Measurements from ENCODE around the gene ACD.

GRCh38 chr16:67641779-67642708 is 18.0 kb downstream of the ACD start:
- TF ChIP-seq REST (tag by site-specific recombination; IDR thresholded peaks at IDR 0.05) (no peak), ZNF274 (IDR thresholded peaks at IDR 0.05; ENCODE audit: low read length) (no peak), ZNF274 (tag by site-specific recombination; IDR thresholded peaks at IDR 0.05; ENCODE audit: borderline replicate concordance) (no peak), CTCF (tag by site-specific recombination; IDR thresholded peaks at IDR 0.05) (no peak), ZNF692 (tag by site-specific recombination; IDR thresholded peaks at IDR 0.05) (no peak), ZBTB17 (tag by site-specific recombination; IDR thresholded peaks at IDR 0.05) (no peak), TCF7L2 (IDR thresholded peaks at IDR 0.05; ENCODE audit: borderline replicate concordance, low read depth, low read length) (no peak), ZFP41 (tag by site-specific recombination; IDR thresholded peaks at IDR 0.05; ENCODE audit: borderline replicate concordance) (no peak), ZNF704 (tag by site-specific recombination; IDR thresholded peaks at IDR 0.05) (no peak), ZNF473 (tag by site-specific recombination; IDR thresholded peaks at IDR 0.05) (no peak), ZNF223 (tag by site-specific recombination; IDR thresholded peaks at IDR 0.05) (no peak), KLF7 (tag by site-specific recombination; IDR thresholded peaks at IDR 0.05; ENCODE audit: borderline replicate concordance) (no peak)

All from HEK293 (cell line).